Inferior parietal cortex (tissue), 1 donor: ENCODE data around the gene ERICH6B.

Source experiments
- DNase-seq: peaks from one replicate; pipeline ENCODE4 v3.0.0-alpha.2; 2016; ENCODE audit errors: extremely low spot score

Gene ERICH6B

DNA sequence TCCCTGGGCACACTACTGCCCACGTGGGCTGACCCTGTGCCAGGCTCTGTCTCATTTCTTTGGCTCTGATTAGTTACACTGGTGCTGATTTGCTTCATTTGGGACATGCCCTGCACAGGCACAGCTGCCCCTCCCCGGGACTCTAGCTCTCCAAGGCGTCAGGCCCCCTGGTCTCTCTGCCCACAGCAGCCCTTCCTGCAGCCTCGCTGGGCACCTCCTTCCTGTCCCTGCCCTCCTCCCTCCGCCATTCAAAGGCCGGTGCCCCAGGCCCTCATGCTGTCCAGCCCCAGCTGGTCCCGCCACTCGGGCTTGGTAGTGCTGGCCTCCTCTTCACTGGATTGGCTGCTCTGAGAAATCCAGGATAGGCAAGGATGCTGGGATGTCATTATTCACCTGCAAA is 73.1 kb downstream of the ERICH6B start:
- DNase-seq = no peak

GRCh38 chr13:45541806-45542205 is 73.7 kb downstream of the ERICH6B start:
- DNase-seq = no peak

GRCh38 chr13:45540864-45541263 is 74.7 kb downstream of the ERICH6B start:
- DNase-seq = no peak

DNA sequence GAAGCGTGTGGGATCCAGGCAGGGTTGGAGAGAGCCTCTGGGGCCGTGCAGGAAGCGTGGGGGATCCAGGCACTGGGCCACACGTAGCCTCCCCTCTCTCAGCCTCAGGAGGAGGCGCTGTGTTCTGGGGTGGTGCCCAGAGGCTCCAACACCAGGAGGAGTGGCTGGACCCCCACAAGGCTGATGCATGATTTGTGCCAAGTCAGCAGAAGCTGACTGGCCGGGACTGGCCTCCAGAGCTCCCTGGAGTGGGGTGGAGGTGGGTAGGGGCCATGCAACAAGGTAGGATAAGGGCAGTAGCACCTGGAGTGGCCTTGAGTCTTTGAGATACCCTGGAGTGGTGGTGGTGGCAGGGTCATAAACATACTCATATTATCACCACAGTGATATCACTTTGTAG is 75.3 kb downstream of the ERICH6B start:
- no peak for DNase-seq

- no peak for DNase-seq
Measured at GRCh38 chr13:45538382-45538781, 77.2 kb downstream of the ERICH6B start.

DNA sequence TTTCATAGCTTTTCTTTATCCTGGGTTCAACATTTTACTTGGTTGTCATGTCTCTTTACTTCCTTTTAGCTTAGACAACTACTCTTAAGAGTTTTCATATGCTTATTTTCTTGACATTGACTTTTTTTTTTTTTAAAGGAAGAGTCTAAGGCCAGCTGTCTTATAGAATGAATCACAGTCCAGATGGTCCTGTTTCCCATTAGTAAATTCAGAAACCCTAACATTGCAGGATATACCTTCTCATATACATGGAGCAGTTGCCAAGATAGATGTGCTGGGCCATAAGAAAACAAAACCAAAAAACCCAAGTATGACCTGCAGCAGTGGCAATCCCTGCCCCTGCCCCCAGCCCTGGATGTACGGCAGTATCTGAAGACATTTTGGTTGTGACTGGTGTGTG is 78.0 kb downstream of the ERICH6B start:
- no peak for DNase-seq

DNA sequence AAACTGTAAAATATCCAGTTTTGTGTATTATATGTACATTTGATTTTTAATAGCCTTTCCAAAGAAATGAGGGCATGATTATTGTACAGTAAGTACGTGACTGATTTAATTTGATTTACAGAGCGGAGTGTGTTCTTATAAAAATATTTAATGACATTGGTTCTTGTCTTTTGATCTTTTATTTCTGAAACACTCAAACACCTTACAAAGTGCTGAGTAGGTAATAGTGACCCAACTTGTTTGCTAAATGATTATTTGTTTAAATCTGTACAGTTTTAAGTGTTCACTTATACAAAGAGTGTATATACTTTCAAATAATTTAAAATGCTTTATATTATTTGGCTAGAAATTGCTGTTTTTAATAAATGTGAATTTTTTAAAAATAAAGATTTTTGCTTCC is 79.3 kb downstream of the ERICH6B start:
- no peak for DNase-seq

GRCh38 chr13:45534604-45535003 is 80.9 kb downstream of the ERICH6B start:
- no peak for DNase-seq

- DNase-seq = no peak
Measured at GRCh38 chr13:45529758-45530157, 85.8 kb downstream of the ERICH6B start.

DNA sequence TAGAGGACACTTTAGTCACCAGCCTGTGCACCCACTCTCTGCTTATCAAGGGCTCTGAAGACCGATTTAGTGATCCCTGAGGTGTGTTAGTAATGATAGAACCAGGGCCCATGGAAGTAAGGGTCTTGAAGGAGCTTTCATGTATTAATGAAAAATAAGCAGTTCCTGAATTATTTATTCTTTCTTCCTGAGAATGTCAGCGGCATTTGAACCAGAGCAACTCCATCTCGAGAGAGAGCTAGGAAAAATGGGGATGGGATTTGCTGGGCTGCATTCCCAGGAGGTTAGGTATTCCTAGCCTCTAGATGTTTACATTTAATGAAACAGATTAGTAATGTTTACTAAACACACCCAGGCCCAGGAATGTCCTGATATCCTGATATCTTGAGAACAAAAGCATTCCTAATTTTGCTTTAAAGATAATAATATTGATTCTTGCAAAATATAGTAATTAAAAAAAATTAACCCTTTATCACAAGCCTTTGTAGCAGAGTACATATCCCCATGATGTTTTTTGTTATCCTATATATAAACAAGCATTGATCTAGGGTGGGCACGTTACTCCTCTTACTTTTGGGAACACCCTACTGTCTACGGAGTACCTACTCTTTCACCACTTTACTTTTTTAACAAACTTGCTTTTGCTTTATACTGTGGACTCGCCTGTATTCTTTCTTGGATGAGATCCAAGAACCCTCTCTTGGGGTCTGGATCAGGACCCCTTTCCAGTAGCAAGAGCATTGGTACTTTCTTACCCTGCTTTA is 87.7 kb downstream of the ERICH6B start:
- no peak for DNase-seq

GRCh38 chr13:45522571-45522970 is 93.0 kb downstream of the ERICH6B start:
- DNase-seq = no peak

- no peak for DNase-seq
Measured at GRCh38 chr13:45521297-45521696, 94.2 kb downstream of the ERICH6B start.

- no peak for DNase-seq
Measured at GRCh38 chr13:45519493-45519892, 96.0 kb downstream of the ERICH6B start.

GRCh38 chr13:45518525-45519245 is 96.9 kb downstream of the ERICH6B start:
- no peak for DNase-seq

DNA sequence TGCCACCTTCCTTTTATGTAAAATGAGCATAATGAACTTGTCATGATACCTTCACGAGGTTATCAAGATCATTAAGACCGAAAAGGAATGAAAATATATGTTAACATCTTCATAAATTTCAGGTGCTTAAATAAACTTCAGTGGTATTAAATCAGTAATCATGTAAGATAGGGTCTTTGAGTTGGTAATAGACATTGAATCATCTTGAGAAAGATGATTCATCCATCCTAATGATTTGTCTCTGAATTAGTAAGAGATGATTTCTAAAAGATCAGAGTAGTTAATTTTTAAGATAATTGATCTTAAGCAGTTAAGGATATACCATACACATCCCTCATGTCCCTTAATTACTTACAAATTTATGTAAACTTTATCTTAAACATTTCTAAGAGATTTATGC is 98.8 kb downstream of the ERICH6B start:
- no peak for DNase-seq

DNA sequence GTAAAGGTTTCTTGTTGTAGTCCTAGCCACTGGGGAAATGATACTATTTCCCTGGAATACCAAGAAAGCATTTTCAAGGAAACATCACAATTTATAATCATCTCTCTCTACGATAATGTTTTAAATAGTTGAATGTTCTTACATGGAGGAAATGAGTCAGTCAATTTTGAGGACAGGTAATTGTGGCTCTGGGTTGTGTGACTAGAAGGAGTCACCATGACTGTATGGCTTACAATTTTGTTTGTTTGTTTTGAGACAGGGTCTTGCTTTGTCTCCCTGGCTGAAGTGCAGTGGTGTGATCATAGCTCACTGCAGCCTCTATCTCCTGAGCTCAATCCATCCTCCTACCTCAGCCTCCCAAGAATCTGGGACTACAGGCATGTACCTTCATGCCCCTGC is 103.4 kb downstream of the ERICH6B start:
- DNase-seq = no peak

- DNase-seq = peak; percentile 90
Measured at GRCh38 chr13:45511310-45512097, 104.0 kb downstream of the ERICH6B start.

GRCh38 chr13:45510672-45511071 is 104.9 kb downstream of the ERICH6B start:
- no peak for DNase-seq

GRCh38 chr13:45508776-45509175 is 106.8 kb downstream of the ERICH6B start:
- no peak for DNase-seq

GRCh38 chr13:45506811-45507210 is 108.7 kb downstream of the ERICH6B start:
- DNase-seq = no peak

DNA sequence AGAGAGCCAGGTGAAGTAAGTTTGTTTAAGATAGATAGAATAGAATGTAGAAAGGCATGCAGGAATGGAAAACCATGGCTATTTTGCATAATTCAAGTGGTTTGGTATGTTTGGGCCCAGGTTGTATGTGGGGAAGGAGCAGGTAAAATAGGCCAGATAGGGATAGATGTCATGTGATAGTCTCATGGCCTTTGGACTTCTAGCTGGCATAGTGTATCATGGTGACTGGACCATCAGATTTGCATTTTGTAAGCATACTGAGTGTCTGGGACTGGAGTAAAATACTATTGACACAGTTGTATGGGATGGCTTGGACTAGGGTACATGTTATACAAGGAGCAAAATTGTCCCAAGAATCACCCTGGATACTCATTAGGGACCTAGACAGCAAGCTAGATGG is 111.9 kb downstream of the ERICH6B start:
- DNase-seq = no peak

DNA sequence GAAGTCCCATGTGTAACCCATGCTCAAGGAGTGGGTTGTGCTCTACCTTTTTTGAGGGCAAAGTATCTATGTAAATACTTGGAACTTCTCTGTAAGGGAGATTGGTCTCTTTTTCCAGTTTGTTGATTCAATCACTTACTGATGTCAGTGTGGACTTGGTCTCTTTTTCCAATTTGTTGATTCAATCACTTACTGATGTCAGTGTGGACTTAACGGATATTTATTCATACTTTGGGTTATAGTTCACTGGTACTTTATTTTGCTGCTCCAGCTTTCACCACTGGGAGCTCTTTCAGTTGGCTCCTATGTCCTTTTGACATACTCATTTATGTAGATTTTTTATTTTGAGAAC is 114.4 kb downstream of the ERICH6B start:
- DNase-seq = no peak
